Motor neuron (in vitro differentiated cells): ENCODE measurements around the gene QPRT. TPM values are rescaled to one million over a fixed set of nuclear protein-coding genes. Genes with fewer than 3 reads are reported as not detected.
"Not testable (repeated sequence)": the region's sequence is repeated elsewhere in the genome, so short reads cannot be mapped to it uniquely, and the experiment has no call there.

Source experiments
- ATAC-seq, 8 experiments: fragments of 200-7000 bp; cut with Tn5 transposase; replicated peaks in 6 of 8; 2 replicates each; pipeline ENCODE4 v1.8.0; 2021; ENCODE audit warnings: mild to moderate bottlenecking in 8 of 8, moderate library complexity in 8 of 8
- H3K27ac ChIP-seq, 2 donors: fragments of 250-450 bp; sonication (Bioruptor Pico); 2 replicates each; pipeline ENCODE4 v1.9.0; 2021; ENCODE audit warnings: antibody characterized with exemption in 2 of 2, mild to moderate bottlenecking in 2 of 2, moderate library complexity in 1 of 2
- H3K4me1 ChIP-seq, 2 donors: fragments of 250-450 bp; sonication (Bioruptor Pico); replicated peaks in 1 of 2; 2 replicates each; pipeline ENCODE4 v1.6.1; 2021; ENCODE audit warnings: antibody characterized with exemption in 2 of 2, mild to moderate bottlenecking in 2 of 2, moderate library complexity in 1 of 2
- H3K4me3 ChIP-seq, 5 donors: fragments of 250-450 bp; sonication (Bioruptor Pico); 2 replicates each; pipeline ENCODE4 v1.9.0; 2021; ENCODE audit warnings: antibody characterized with exemption in 5 of 5, mild to moderate bottlenecking in 5 of 5, moderate library complexity in 4 of 5
- WGBS, 10 experiments: fragments of 450-650 bp; shearing (Covaris generic); methylation state at CpG; one replicate each; pipeline ENCODE4 v1.0.0; 2022; 5-methylcytosine and 5-hydroxymethylcytosine counted together
- in situ Hi-C, 9 experiments: fragments of 400-800 bp; cut with MboI; loops; one replicate each; pipeline ENCODE4 v1.15.0; 2021; ENCODE audit warnings: low sequenced_read_pairs in 9 of 9, low pct_unique_long_range_greater_than_20kb in 2 of 9; ENCODE audit not compliant: unreplicated experiment in 9 of 9
- total RNA-seq, 8 experiments: library from RNA; unstranded; fragments of 300-600 nt; gene quantifications; 2 replicates each; pipeline versions ENCODE4 v1.2.3 to v1.2.4, GENCODE V29; 2022

QPRT gene
- total RNA-seq: 100 to 1,000 TPM in 1 of 8 experiments, 10 to 100 TPM in 7; 37.7 to 133 (median 52.8) TPM

DNA sequence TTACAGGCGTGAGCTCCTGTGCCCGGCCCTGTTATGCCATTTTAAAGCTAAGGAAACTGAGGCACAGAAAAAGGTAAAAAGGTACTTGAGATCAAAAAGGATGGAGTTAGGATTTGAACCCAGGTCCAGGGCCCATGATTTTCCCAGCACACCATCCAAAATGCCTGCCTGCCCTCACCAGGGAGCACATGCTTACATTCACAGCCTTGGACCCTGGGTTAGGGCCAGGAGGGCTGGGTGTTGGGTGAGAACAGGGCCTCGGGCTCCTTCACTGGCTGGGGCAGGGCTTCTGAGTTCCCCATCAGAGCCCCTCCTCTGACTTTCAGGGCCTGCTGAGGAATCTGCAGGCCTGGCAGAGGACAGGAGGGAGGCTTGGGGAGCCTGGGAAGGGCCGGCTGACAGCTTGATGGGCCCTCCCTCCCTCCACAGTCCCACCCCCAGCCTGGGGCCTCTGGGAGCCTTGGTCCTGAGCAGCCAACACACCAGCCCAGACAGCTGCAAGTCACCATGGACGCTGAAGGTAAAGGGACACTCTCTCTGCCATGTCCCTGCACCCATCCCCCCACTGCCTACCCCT is at the start of gene QPRT:
Gene QPRT, plus strand, starts transcription at position 490 of the 577 bp plus-strand sequence. Its CDS starts 18 bp downstream, at position 508.
- Histone ChIP-seq H3K4me1 (peaks cover 27 to 29% of the 10 kb centered on the region in 2 donors), H3K4me3 (peak within 1 kb of the TSS; percentile 30 to 45 (median 41)), H3K27ac (peak within 1 kb of the TSS; percentile 98 to 100)
- in situ Hi-C loops: no loop called here
- WGBS, 10 experiments: 50 to 100% (median 59%) methylated on average over 1 to 2 of the region's 5 CpGs; no CpG with 5 or more reads in 7 of the 10 experiments
- peak; percentile 83 to 94 (median 87) for ATAC-seq

DNA sequence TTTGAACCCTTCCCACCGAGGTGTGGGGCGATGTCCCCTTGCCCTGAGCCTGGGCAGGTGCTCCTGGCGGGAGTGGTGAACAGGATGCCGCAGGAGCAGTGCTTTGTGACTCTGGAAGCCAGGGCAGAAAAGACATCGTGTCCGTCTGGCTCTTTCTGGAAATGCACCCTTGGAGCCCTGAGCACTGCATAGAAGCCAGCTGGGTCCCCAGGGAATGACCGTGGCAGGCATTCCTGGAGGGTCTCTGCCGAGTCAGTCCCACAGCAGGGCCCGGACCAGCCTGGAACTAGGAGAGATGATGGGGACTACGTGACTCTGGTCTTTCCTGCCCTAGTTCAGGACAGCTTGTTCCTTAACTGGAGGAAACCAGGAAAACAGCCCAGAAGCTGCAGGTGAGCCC is 49.7 kb upstream of the QPRT start:
- ATAC-seq: peak in 5 of 8 experiments; percentile 11 to 76 (median 64)
- no CpG with 5 or more reads among the region's 10 CpGs for WGBS, 10 experiments
- H3K4me1 ChIP-seq, H3K4me3 ChIP-seq, H3K27ac ChIP-seq, in situ Hi-C loops: not testable (repeated sequence)

GRCh38 chr16:29631658-29632057 is 47.3 kb upstream of the QPRT start:
- H3K27ac ChIP-seq, H3K4me3 ChIP-seq, H3K4me1 ChIP-seq, ATAC-seq, in situ Hi-C loops: not testable (repeated sequence)
- no CpG with 5 or more reads among the region's 20 CpGs for WGBS, 10 experiments

DNA sequence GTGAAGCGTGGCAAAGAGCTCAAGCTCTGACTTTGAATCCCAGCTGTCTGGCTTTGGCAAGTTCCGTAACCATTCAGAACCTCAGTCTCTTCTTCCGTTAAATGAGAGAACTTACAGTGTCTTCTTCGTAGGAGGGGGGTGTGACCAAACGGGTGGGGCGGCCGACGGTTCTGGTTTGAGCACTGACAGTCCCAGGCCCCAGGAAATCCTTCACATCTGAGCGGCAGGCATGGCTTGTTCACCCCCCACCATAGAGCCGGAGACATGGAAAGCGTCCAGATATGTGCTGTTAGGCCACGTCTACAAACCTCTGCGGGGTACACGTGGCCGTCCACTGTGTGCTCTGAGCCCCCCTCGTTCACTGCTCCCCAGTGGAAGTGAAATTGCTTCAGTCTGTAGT is 43.1 kb upstream of the QPRT start:
- H3K4me3 ChIP-seq, H3K27ac ChIP-seq, H3K4me1 ChIP-seq, ATAC-seq, in situ Hi-C loops: not testable (repeated sequence)
- WGBS, 10 experiments: no CpG with 5 or more reads among the region's 16 CpGs

GRCh38 chr16:29636368-29636767 is 42.6 kb upstream of the QPRT start:
- in situ Hi-C loops: not testable (repeated sequence)
- peak in 3 of 8 experiments; percentile 32 to 47 (median 46) for ATAC-seq

DNA sequence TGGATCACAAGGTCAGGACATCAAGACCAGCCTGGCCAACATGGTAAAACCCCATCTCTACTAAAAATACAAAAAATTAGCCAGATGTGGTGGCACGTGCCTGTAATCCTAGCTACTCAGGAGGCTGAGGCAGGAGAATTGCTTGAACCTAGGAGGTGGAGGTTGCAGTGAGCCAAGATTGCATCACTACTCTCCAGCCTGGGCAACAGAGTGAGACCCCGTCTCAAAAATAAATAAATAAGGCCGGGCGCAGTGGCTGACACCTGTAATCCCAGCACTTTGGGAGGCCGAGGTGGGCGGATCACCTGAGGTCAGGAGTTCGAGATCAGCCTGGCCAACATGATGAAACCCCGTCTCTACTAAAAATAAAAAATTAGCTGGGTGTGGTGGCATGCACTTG is 40.2 kb upstream of the QPRT start:
- H3K4me1 ChIP-seq, H3K27ac ChIP-seq, ATAC-seq, H3K4me3 ChIP-seq, in situ Hi-C loops: not testable (repeated sequence)
- 92 to 100% (median 100%) methylated on average over 1 to 5 of the region's 8 CpGs; no CpG with 5 or more reads in 5 of the 10 experiments for WGBS, 10 experiments

More at GRCh38 chr16:29636368-29636767, 42.6 kb upstream of the QPRT start:
- not testable (repeated sequence) for H3K4me3 ChIP-seq, H3K4me1 ChIP-seq, H3K27ac ChIP-seq
- no CpG with 5 or more reads among the region's 5 CpGs for WGBS, 10 experiments

DNA sequence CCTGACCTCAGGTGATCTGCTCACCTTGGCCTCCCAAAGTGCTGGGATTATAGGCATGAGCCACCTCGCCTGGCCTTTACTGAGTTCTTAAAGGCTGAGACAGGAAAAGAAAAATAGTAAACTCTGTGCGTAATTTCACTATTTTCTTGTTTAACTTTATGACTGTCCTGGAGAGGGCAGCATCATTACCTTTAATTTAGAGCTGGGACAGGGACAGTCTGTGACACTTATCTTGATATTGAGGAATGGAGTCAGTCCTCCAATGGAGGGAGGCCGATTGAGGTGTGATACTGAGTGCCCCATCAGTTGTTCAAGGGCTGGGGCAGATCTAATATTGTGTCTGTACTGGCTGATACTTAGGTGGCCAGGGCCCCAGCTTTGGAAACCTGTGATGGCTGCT is 37.4 kb upstream of the QPRT start:
- Histone ChIP-seq H3K4me1 (no peaks in the 10 kb centered on the region), H3K4me3 (no peak overlapping the region), H3K27ac (no peak overlapping the region)
- in situ Hi-C loops: no loop called here
- peak in 6 of 8 experiments; percentile 21 to 61 (median 47) for ATAC-seq
- 0 to 100% (median 83%) methylated on average over 1 to 3 of the region's 3 CpGs for WGBS, 10 experiments

GRCh38 chr16:29643596-29643995 is 35.4 kb upstream of the QPRT start:
- in situ Hi-C loops: no loop called here
- Histone ChIP-seq H3K27ac (no peak overlapping the region), H3K4me1 (no peaks in the 10 kb centered on the region), H3K4me3 (no peak overlapping the region)
- ATAC-seq: no peak
- 60 to 100% (median 98%) methylated on average over 1 to 7 of the region's 7 CpGs; no CpG with 5 or more reads in 1 of the 10 experiments for WGBS, 10 experiments

DNA sequence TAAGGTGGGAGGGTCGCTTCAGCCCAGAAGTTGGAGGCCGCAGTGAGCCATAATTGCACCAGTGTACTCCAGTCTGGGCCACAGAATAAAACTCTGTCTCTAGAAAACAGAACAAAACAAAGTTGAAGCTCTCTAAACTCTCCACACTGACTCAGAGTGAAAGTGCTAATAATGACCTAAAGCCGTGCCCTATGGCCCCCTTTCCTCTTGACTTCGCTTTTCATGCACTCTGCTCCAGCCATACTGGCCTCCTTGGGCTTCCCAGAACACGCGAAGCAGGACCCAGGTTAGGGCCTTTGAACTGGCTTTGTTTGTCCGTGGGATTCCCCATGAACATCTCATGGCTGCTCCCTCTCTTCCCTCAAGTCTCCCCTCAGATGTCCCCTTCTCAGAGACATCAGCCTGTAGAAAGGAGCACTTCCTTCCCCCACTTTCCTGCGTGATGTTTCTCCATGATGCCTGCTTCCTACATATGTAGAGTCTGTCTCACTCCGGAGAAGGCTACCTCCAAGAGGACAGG is 34.6 kb upstream of the QPRT start:
- ATAC-seq: no peak
- no peak overlapping the region for H3K27ac ChIP-seq
- H3K4me1 ChIP-seq: no peaks in the 10 kb centered on the region
- H3K4me3 ChIP-seq: no peak overlapping the region
- 40 to 95% (median 80%) methylated on average over 1 to 5 of the region's 9 CpGs; no CpG with 5 or more reads in 3 of the 10 experiments for WGBS, 10 experiments
- in situ Hi-C loops: no loop called here

- 51 to 100% (median 92%) methylated on average over 3 to 4 of the region's 4 CpGs; no CpG with 5 or more reads in 2 of the 10 experiments for WGBS, 10 experiments
Observed at GRCh38 chr16:29644973-29645693, 33.8 kb upstream of the QPRT start.

GRCh38 chr16:29645694-29646187 is 33.2 kb upstream of the QPRT start:
- 48 to 100% (median 60%) methylated on average over 1 to 3 of the region's 4 CpGs; no CpG with 5 or more reads in 3 of the 10 experiments for WGBS, 10 experiments
- no peak overlapping the region for H3K27ac ChIP-seq

More at GRCh38 chr16:29644973-29645693, 33.8 kb upstream of the QPRT start:
- H3K4me3 ChIP-seq: no peak overlapping the region
- no peak for ATAC-seq
- no peaks in the 10 kb centered on the region for H3K4me1 ChIP-seq
- H3K27ac ChIP-seq: no peak overlapping the region
- in situ Hi-C loops: no loop called here

GRCh38 chr16:29646947-29647346 is 32.0 kb upstream of the QPRT start:
- Histone ChIP-seq H3K4me1 (no peaks in the 10 kb centered on the region), H3K27ac (no peak overlapping the region), H3K4me3 (no peak overlapping the region)
- no peak for ATAC-seq
- in situ Hi-C loops: no loop called here
- WGBS, 10 experiments: 30 to 100% (median 95%) methylated on average over 1 to 2 of the region's 3 CpGs; no CpG with 5 or more reads in 6 of the 10 experiments

More at GRCh38 chr16:29645694-29646187, 33.2 kb upstream of the QPRT start:
- no peak overlapping the region for H3K4me3 ChIP-seq
- no peaks in the 10 kb centered on the region for H3K4me1 ChIP-seq
- ATAC-seq: no peak
- in situ Hi-C loops: no loop called here
